IMR-90 (cell line): ENCODE results near the gene COL9A3.

Experiments used
- BHLHE40 ChIP-seq: fragments of 150-350 bp; IDR thresholded peaks from 2 replicates; pipeline ENCODE4 v1.6.1; 2016; ENCODE audit warnings: mild to moderate bottlenecking, low read depth, low read length
- CEBPB ChIP-seq: IDR thresholded peaks from 2 replicates; pipeline ENCODE4 v1.6.1; 2012; ENCODE audit warnings: low read depth, low read length, improper control_type of control experiment
- FOS ChIP-seq: fragments of 150-350 bp; IDR thresholded peaks from 2 replicates; pipeline ENCODE4 v1.6.1; 2016; ENCODE audit warnings: low read depth, low read length
- MAZ ChIP-seq: IDR thresholded peaks from 2 replicates; pipeline ENCODE4 v1.6.1; 2012; ENCODE audit warnings: low read depth, mild to moderate bottlenecking, low read length, improper control_type of control experiment, moderate library complexity, borderline replicate concordance
- NFE2L2 ChIP-seq: fragments of 150-350 bp; IDR thresholded peaks from 2 replicates; pipeline ENCODE4 v1.6.1; 2016; ENCODE audit warnings: low read depth, mild to moderate bottlenecking, low read length
- POLR2A ChIP-seq: IDR thresholded peaks from 2 replicates; pipeline ENCODE4 v1.6.1; 2012; ENCODE audit warnings: mild to moderate bottlenecking, low read depth, low read length
- RCOR1 ChIP-seq: IDR thresholded peaks from 2 replicates; pipeline ENCODE4 v1.6.1; 2012; ENCODE audit warnings: mild to moderate bottlenecking, low read length, improper control_type of control experiment; ENCODE audit not compliant: insufficient replicate concordance
- RFX5 ChIP-seq: IDR thresholded peaks from 2 replicates; pipeline ENCODE4 v1.8.0; 2012; ENCODE audit warnings: low read depth, mild to moderate bottlenecking, low read length, moderate library complexity
- SMC3 ChIP-seq: fragments of 150-350 bp; IDR thresholded peaks from 2 replicates; pipeline ENCODE4 v1.6.1; 2016; ENCODE audit warnings: low read depth, mild to moderate bottlenecking, antibody characterized with exemption, low read length, moderate library complexity
- TF ChIP-seq, protein P1 (sequence below): conservative IDR thresholded peaks from 2 replicates; pipeline ENCODE4 v1.5.1; 2012; ENCODE audit warnings: mild to moderate bottlenecking, low read depth, low read length, improper control_type of control experiment

DNA sequence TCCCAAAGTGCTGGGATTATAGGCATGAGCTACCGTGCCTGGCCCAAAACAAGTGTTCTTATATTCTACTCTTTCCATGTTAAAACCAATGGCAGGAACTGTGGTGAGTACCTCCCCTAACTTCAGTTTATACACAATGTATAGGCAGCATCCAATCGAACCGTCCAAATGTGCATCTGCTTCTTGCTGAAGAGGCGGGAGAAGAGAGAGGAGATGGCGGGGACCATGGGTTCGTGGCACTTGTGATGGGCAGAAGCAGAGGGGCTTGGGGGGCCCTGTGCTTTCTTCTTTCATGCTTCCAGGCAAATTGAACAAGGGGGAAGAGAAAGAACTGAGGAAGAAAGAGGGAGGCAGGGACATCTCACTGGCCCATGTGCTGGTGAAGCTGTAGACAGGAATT, 56.0 kb downstream of the COL9A3 start:
- TF ChIP-seq CEBPB (no peak), MAZ (no peak), POLR2A (no peak), RCOR1 (no peak), SMC3 (no peak), NFE2L2 (no peak), RFX5 (no peak), FOS (no peak), BHLHE40 (no peak)
- TF ChIP-seq, protein P1, sequence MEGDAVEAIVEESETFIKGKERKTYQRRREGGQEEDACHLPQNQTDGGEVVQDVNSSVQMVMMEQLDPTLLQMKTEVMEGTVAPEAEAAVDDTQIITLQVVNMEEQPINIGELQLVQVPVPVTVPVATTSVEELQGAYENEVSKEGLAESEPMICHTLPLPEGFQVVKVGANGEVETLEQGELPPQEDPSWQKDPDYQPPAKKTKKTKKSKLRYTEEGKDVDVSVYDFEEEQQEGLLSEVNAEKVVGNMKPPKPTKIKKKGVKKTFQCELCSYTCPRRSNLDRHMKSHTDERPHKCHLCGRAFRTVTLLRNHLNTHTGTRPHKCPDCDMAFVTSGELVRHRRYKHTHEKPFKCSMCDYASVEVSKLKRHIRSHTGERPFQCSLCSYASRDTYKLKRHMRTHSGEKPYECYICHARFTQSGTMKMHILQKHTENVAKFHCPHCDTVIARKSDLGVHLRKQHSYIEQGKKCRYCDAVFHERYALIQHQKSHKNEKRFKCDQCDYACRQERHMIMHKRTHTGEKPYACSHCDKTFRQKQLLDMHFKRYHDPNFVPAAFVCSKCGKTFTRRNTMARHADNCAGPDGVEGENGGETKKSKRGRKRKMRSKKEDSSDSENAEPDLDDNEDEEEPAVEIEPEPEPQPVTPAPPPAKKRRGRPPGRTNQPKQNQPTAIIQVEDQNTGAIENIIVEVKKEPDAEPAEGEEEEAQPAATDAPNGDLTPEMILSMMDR: no peak
